ENCODE measurements around the gene PLXNA3.

DNA sequence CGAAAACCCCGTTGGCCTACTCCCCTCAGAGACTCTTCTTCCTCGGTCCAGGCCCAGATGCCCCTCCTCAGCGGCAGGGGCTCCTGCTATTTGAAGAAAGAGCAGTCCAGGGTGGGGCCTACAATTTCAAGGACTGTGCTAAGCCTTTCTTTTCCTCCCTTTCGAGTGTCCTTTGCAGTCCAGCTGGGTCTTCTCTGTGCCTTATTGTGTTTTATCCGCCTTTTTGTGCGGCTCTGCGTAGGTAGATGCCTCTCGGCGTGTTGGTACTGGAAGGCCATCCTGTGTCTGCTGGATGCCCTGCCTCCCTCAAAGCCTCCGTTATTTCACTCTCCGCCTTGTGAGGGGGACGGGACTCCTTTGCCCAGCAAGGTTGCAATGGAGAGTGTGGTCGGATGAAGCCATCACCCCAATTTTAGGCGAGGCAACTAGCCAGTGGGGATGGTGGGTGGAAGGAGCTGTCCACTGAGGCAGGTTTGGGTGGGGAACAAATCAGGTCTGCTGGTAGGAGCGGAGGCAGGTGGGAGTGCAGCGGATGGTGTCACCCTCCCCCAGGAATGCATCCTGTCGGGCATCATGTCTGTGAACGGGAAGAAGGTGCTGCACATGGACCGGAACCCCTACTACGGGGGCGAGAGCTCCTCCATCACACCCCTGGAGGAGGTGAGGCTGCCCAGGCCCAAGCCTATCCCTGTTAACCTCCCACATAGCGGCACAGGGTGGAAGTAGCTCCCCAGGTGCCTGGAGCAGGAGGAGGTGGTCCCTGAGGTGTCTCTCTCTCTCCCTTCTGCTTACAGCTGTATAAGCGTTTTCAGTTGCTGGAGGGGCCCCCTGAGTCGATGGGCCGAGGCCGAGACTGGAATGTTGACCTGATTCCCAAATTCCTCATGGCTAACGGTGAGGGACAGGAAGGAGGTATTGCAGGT lies 19.8 kb upstream of the PLXNA3 start:
- TF ChIP-seq POLR2A (IDR thresholded peaks at IDR 0.05), result no peak
- TF ChIP-seq, protein P1, sequence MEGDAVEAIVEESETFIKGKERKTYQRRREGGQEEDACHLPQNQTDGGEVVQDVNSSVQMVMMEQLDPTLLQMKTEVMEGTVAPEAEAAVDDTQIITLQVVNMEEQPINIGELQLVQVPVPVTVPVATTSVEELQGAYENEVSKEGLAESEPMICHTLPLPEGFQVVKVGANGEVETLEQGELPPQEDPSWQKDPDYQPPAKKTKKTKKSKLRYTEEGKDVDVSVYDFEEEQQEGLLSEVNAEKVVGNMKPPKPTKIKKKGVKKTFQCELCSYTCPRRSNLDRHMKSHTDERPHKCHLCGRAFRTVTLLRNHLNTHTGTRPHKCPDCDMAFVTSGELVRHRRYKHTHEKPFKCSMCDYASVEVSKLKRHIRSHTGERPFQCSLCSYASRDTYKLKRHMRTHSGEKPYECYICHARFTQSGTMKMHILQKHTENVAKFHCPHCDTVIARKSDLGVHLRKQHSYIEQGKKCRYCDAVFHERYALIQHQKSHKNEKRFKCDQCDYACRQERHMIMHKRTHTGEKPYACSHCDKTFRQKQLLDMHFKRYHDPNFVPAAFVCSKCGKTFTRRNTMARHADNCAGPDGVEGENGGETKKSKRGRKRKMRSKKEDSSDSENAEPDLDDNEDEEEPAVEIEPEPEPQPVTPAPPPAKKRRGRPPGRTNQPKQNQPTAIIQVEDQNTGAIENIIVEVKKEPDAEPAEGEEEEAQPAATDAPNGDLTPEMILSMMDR (IDR thresholded peaks at IDR 0.05), result no peak
